HepG2 (cell line): ENCODE measurements around the gene HSPA1L. TPM values are rescaled to one million over a fixed set of nuclear protein-coding genes. Genes with fewer than 3 reads are reported as not detected.
A peak's percentile ranks its signal among the peaks of the same experiment; 100 is the strongest.

Source experiments
- HMG20B ChIP-seq: conservative IDR thresholded peaks from 2 replicates; pipeline ENCODE4 v1.6.1; 2016; ENCODE audit warnings: missing genetic modification reagents, missing compliant biosample characterization
- KLF13 ChIP-seq: sonication (generic); formaldehyde crosslinking; IDR thresholded peaks from 2 replicates; pipeline ENCODE4 v1.4.0; 2020; ENCODE audit warnings: mild to moderate bottlenecking, missing genetic modification reagents
- MAZ ChIP-seq, 2 experiments: sonication (generic) in 1 of 2; formaldehyde crosslinking in 1 of 2; IDR thresholded peaks; 2 replicates each; pipeline versions ENCODE4 v1.5.0 to v1.6.1; 2012 to 2020; ENCODE audit warnings: low read depth in 2 of 2, mild to moderate bottlenecking in 2 of 2, borderline replicate concordance in 1 of 2, improper control_type of control experiment in 1 of 2, low read length in 1 of 2, missing genetic modification reagents in 1 of 2, moderate library complexity in 1 of 2
- NFE2L1 ChIP-seq: sonication (generic); formaldehyde crosslinking; IDR thresholded peaks from 2 replicates; pipeline ENCODE4 v1.4.0; 2020; ENCODE audit warnings: missing genetic modification reagents, mild to moderate bottlenecking, borderline replicate concordance
- SCMH1 ChIP-seq: sonication (generic); formaldehyde crosslinking; IDR thresholded peaks from 2 replicates; pipeline ENCODE4 v1.9.0; 2021; ENCODE audit warnings: missing genetic modification reagents, mild to moderate bottlenecking, borderline replicate concordance
- SKI ChIP-seq: fragments of 450-650 bp; IDR thresholded peaks from one replicate; pipeline ENCODE4 v1.6.1; 2018; ENCODE audit warnings: mild to moderate bottlenecking; ENCODE audit not compliant: partially characterized antibody
- SP4 ChIP-seq: sonication (generic); formaldehyde crosslinking; IDR thresholded peaks from 2 replicates; pipeline ENCODE4 v1.8.1; 2023; ENCODE audit warnings: mild to moderate bottlenecking, missing genetic modification reagents
- SP5 ChIP-seq: IDR thresholded peaks from 2 replicates; pipeline ENCODE4 v1.6.1; 2016; ENCODE audit warnings: low read depth, borderline replicate concordance
- TMF1 ChIP-seq: sonication (generic); formaldehyde crosslinking; IDR thresholded peaks from 2 replicates; pipeline ENCODE4 v1.8.1; 2022; ENCODE audit warnings: low read depth, missing genetic modification reagents
- ZNF547 ChIP-seq: sonication (generic); formaldehyde crosslinking; IDR thresholded peaks from 2 replicates; pipeline ENCODE4 v1.5.1; 2020; ENCODE audit warnings: mild to moderate bottlenecking, missing genetic modification reagents
- ZNF761 ChIP-seq: sonication (generic); formaldehyde crosslinking; conservative IDR thresholded peaks from 2 replicates; pipeline ENCODE4 v1.4.0; 2020; ENCODE audit warnings: mild to moderate bottlenecking, missing genetic modification reagents
- ZNF781 ChIP-seq: sonication (generic); formaldehyde crosslinking; IDR thresholded peaks from 2 replicates; pipeline ENCODE4 v1.5.1; 2020; ENCODE audit warnings: borderline replicate concordance, mild to moderate bottlenecking, missing genetic modification reagents; ENCODE audit errors: not compliant biosample characterization
- ZNF883 ChIP-seq: sonication (generic); formaldehyde crosslinking; IDR thresholded peaks from 2 replicates; pipeline ENCODE4 v1.5.1; 2020; ENCODE audit warnings: mild to moderate bottlenecking, missing genetic modification reagents; ENCODE audit errors: not compliant biosample characterization
- ZSCAN25 ChIP-seq: sonication (generic); formaldehyde crosslinking; IDR thresholded peaks from 2 replicates; pipeline ENCODE4 v1.8.0; 2022; ENCODE audit warnings: mild to moderate bottlenecking, missing genetic modification reagents
- polyA plus RNA-seq, 8 experiments: library from polyadenylated mRNA; depleted of rRNA in 3 of 8; stranded (reverse) in 7 of 8; unstranded in 1 of 8; fragments of >200 nt; fragmentation: Illumina TruSeq in 4 of 8; extraction: Trizol in 4 of 8; gene quantifications; 2 replicates each; pipeline versions ENCODE4 v1.2.1 to v1.2.3, GENCODE V29; 2011 to 2016; ENCODE audit warnings: low read depth in 4 of 8, missing spikeins in 1 of 8, mixed read lengths in 1 of 8; ENCODE audit not compliant: insufficient read depth in 1 of 8
- total RNA-seq, 5 experiments: library from RNA; depleted of rRNA; stranded (reverse); fragments of >200 nt; fragmentation: Illumina TruSeq; extraction: Trizol; gene quantifications; 2 replicates each; pipeline ENCODE4 v1.2.3, GENCODE V29; 2016; ENCODE audit warnings: low read depth in 1 of 5
- TF ChIP-seq, protein P1 (sequence below): sonication (generic); formaldehyde crosslinking; IDR thresholded peaks from 2 replicates; pipeline ENCODE4 v1.4.0; 2020; ENCODE audit warnings: mild to moderate bottlenecking, missing genetic modification reagents
- TF ChIP-seq, protein P2 (sequence below): sonication (generic); formaldehyde crosslinking; IDR thresholded peaks from 2 replicates; pipeline ENCODE4 v1.8.1; 2023; ENCODE audit warnings: mild to moderate bottlenecking, moderate library complexity, missing genetic modification reagents

The HSPA1L gene
- total and polyA plus RNA-seq, 2 of the 13 experiments (the other 11 are each of a cell fraction or from before 2014, with no cell fraction given), result 0.55 to 1.0 TPM

DNA sequence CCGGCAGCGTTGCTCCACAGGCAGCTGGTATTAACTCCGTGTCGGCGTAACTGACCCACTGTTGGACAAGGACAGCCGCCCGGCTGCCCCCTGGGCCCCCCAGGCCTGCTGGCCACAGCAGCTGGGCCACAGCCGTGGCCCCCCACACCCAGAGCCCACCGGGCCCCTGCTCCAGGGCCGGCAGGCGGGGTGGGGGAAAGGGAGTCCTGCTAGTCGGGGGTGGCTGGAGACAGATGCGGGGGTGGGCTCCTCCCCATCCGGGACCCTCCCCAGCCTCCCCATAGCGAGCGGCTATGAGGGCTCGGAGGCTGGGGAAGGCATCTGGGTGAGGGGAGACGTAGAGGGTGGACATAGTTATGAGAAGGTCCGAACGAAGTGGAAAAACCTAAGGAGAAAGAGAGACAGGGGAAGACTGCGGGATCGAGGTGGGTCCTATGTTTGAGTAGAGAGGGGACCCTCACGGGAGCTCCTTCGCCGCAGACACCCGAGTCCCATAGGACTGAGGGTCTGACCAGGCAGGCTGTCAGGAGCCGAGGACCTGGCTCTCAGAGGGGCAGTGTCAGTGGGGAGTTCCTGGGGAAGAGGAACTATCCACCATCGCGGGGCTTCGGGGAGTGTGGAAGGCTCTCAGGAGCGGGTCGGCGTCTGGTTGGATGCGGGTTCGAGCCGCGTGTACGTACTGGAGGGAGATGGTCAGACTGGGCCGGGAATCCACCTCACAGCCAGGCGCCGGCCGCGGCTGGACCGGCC, 20.0 kb downstream of the HSPA1L start (continued):
- 0 out of 2 replicates have a peak, but pooled peaks have one; percentile 43 for TF ChIP-seq SP4 (CRISPR knock-in tag)
- TF ChIP-seq MAZ (IDR thresholded peaks at IDR 0.05; ENCODE audit: borderline replicate concordance, low read depth, low read length), result no peak
- TF ChIP-seq MAZ (CRISPR knock-in tag; IDR thresholded peaks at IDR 0.05; ENCODE audit: low read depth), result no peak
- TF ChIP-seq, protein P1, sequence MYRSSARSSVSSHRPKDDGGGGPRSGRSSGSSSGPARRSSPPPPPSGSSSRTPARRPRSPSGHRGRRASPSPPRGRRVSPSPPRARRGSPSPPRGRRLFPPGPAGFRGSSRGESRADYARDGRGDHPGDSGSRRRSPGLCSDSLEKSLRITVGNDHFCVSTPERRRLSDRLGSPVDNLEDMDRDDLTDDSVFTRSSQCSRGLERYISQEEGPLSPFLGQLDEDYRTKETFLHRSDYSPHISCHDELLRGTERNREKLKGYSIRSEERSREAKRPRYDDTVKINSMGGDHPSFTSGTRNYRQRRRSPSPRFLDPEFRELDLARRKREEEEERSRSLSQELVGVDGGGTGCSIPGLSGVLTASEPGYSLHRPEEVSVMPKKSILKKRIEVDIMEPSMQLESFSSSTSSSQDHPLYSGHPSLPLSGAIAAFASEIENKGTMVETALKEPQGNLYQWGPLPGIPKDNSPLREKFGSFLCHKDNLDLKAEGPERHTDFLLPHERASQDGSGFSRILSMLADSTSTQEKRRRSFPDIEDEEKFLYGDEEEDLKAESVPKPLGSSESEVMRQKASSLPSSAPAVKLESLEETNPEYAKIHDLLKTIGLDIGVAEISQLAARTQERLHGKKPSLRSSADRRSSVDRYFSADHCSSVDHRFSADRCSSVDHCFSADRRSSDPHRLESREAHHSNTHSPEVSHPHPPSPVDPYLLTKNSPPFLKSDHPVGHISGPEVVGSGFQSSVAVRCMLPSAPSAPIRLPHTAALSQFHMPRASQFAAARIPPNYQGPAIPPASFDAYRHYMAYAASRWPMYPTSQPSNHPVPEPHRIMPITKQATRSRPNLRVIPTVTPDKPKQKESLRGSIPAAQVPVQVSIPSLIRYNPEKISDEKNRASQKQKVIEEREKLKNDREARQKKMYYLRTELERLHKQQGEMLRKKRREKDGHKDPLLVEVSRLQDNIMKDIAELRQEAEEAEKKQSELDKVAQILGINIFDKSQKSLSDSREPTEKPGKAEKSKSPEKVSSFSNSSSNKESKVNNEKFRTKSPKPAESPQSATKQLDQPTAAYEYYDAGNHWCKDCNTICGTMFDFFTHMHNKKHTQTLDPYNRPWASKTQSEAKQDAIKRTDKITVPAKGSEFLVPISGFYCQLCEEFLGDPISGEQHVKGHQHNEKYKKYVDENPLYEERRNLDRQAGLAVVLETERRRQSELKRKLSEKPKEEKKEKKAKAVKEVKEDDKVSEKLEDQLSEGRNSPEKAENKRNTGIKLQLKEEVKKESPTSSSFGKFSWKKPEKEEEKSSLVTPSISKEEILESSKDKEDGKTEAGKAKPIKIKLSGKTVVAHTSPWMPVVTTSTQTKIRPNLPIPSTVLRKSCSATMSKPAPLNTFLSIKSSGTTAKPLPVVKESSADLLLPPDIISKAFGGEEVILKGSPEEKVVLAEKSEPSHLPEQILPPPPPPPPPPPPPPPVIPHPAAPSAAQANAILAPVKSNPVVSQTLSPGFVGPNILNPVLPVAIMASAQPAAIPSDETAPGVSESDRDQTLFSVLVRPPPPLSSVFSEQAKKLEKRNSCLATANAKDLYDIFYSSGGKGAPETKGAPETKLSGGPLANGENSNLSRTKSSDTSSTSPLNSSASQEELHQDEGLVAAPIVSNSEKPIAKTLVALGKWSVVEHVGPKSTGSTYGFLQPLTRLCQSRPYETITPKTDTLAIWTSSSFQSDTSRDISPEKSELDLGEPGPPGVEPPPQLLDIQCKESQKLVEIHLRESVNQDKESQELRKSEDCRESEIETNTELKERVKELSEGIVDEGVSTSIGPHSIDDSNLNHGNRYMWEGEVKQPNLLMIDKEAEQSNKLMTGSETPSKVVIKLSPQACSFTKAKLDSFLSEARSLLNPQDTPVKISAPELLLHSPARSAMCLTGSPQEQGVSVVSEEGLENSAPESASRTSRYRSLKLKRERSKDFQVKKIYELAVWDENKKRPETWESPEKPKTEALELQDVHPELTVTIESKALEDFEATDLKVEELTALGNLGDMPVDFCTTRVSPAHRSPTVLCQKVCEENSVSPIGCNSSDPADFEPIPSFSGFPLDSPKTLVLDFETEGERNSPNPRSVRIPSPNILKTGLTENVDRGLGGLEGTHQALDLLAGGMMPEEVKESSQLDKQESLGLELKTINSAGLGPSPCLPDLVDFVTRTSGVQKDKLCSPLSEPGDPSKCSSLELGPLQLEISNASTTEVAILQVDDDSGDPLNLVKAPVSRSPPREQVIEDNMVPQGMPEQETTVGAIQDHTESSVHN (CRISPR knock-in tag), result no peak
- 0 out of 2 replicates have a peak, but pooled peaks have one; percentile 45 for TF ChIP-seq ZNF547 (CRISPR knock-in tag)
- TF ChIP-seq HMG20B (CRISPR knock-in tag), result no peak
- TF ChIP-seq ZNF781 (CRISPR knock-in tag), result peak; percentile 34
- TF ChIP-seq ZNF761, result no peak
- TF ChIP-seq ZSCAN25 (CRISPR knock-in tag), result no peak
- TF ChIP-seq SP5 (CRISPR knock-in tag), result no peak
- no peak for TF ChIP-seq SCMH1
- no peak for TF ChIP-seq TMF1 (CRISPR knock-in tag)
- TF ChIP-seq NFE2L1 (CRISPR knock-in tag), result peak; percentile 15; the same call in 1 of the 2 replicates
- no peak for TF ChIP-seq SKI
- TF ChIP-seq, protein P2, sequence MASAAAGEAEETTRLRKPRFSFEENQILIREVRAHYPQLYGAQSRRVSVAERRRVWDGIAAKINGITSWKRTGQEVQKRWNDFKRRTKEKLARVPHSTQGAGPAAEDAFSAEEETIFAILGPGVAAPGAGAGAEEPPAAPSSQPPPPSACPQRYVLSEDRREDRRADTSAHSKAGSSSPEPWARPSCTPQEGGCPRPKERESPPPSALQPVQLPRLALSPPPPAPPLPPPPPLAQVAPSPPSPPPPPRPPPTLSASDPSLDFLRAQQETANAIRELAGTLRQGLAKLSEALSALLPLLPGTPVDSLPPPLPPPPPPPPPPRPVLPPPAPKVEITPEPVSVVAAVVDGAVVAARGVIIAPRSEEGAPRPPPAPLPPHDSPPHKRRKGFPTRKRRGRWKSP (CRISPR knock-in tag), result no peak
- TF ChIP-seq KLF13, result 0 out of 2 replicates have a peak, but pooled peaks have one; percentile 31
- TF ChIP-seq ZNF883 (CRISPR knock-in tag), result no peak
